GM03348 (cell line): Measurements from ENCODE around the gene THADA.
"Not testable (repeated sequence)": the region's sequence is repeated elsewhere in the genome, so short reads cannot be mapped to it uniquely, and the experiment has no call there.

Source experiments
- DNase-seq: peaks from one replicate; pipeline ENCODE4 v3.0.0; 2012; ENCODE audit warnings: low spot score

The THADA gene

GRCh38 chr2:43594875-43595274 is 963 bp downstream of the THADA start:
- no peak for DNase-seq

GRCh38 chr2:43593254-43593653 is 2.6 kb downstream of the THADA start:
- DNase-seq: no peak

- peak; percentile 52 for DNase-seq
Observed at GRCh38 chr2:43592443-43592842, 3.4 kb downstream of the THADA start.

- no peak for DNase-seq
Observed at GRCh38 chr2:43585708-43586107, 10.1 kb downstream of the THADA start.

- DNase-seq: no peak
Observed at GRCh38 chr2:43579275-43579981, 16.4 kb downstream of the THADA start.

- peak; percentile 77 for DNase-seq
Observed at GRCh38 chr2:43576981-43577892, 18.6 kb downstream of the THADA start.

- DNase-seq: no peak
Observed at GRCh38 chr2:43572244-43572643, 23.6 kb downstream of the THADA start.

- DNase-seq: no peak
Observed at GRCh38 chr2:43569921-43570320, 25.9 kb downstream of the THADA start.

GRCh38 chr2:43568228-43568627 is 27.6 kb downstream of the THADA start:
- DNase-seq: no peak

- no peak for DNase-seq
Observed at GRCh38 chr2:43566461-43566729, 29.4 kb downstream of the THADA start.

GRCh38 chr2:43563679-43564078 is 32.2 kb downstream of the THADA start:
- DNase-seq: no peak

GRCh38 chr2:43560231-43560547 is 35.6 kb downstream of the THADA start:
- DNase-seq: no peak

GRCh38 chr2:43559391-43560230 is 36.2 kb downstream of the THADA start:
- DNase-seq: no peak

GRCh38 chr2:43557196-43557595 is 38.6 kb downstream of the THADA start:
- DNase-seq: no peak

GRCh38 chr2:43556256-43556655 is 39.6 kb downstream of the THADA start:
- no peak for DNase-seq

- DNase-seq: no peak
Observed at GRCh38 chr2:43553341-43553855, 42.4 kb downstream of the THADA start.

GRCh38 chr2:43551990-43552389 is 43.8 kb downstream of the THADA start:
- DNase-seq: no peak

- not testable (repeated sequence) for DNase-seq
Observed at GRCh38 chr2:43548381-43548780, 47.5 kb downstream of the THADA start.

GRCh38 chr2:43542285-43542933 is 53.4 kb downstream of the THADA start:
- peak; percentile 48 for DNase-seq

GRCh38 chr2:43541165-43541564 is 54.7 kb downstream of the THADA start:
- no peak for DNase-seq

- DNase-seq: peak; percentile 68
Observed at GRCh38 chr2:43540021-43540779, 55.6 kb downstream of the THADA start.
